SHP77 (cell line): Measurements from ENCODE around the gene IL17RB.

Experiments used
- DNase-seq, 2 experiments: peaks; one replicate each; lab custom pipeline; 2025; lab: John Stamatoyannopoulos, UW

The IL17RB gene

DNA sequence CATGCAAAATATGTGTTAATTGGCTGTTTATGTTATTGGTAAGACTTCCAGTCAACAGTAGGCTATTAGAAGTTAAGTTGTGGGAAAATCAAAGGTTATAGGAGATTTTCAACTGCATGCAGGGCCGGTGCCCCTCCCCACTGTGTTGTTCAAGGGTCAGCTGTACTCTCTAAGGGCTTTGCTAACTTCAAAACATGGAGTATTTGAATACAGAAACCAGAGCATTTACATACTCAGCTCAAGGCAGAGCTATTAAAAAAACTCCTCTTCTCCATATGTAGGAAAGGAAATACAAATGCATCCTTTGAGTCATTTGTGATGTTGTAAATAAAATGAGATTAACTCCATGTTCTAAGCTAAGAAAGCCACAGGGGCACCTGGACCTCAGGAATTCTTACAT is 16.8 kb downstream of the IL17RB start:
- DNase-seq, result no peak

DNA sequence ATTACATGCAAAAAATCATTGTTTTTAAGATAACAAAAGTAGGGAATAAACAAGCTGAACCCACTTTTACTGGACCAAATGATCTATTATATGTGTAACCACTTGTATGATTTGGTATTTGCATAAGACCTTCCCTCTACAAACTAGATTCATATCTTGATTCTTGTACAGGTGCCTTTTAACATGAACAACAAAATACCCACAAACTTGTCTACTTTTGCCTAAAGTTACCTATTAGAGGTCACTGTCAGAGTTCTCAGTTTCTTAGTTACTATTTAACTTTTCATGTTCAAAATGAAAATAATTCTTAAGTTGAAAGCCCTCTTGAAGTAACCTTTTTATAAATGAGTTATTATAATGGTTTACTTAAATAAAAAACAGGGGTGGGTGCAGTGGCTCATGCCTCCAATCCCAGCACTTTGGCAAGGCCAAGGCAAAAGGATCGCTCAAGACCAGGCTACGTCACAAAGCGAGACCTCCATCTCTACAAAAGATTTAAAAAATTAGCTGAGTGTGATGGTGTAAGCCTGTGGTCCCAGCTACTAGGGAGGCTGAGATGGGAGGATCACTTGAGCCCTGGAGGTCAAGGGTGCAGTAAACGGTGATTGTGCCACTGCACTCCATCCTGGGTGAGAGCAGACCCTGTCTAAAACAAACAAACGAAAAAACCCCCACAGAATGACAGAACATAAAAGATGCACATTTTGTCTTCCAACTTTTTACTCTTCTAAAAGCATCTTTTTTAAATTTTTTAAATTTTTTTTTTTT is 19.5 kb downstream of the IL17RB start:
- DNase-seq, result no peak

- no peak for DNase-seq
These were observed 34.3 kb downstream of the IL17RB start for GRCh38 chr3:53880396-53881345.

- DNase-seq, result peak; percentile 63 to 78
These were observed 35.6 kb downstream of the IL17RB start, which contains the start of gene ACTR8 for GRCh38 chr3:53881691-53882593. ACTR8 (minus strand) TSS chr3:53882152; CDS start chr3:53882101, 51 bp downstream.

DNA sequence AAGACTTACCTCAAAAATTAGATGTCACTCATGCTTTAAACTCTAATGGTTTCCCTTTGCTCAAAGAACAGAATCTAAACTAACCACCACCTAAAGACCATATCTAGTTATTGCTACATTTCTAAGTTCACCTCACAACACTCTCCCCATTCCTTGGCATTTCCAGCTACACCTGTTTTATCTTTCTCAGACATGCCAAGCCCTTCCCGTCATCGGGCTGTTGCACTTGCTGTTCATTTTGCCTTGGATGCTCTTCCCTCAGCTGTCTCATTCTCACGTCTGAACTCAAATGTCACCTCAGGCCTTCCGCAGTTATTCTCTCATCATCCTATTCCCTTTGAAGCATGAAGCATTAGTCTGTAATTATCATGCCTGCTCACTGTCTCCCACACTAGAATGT is 36.6 kb downstream of the IL17RB start:
- no peak for DNase-seq

- DNase-seq, result no peak
These were observed 38.3 kb downstream of the IL17RB start for GRCh38 chr3:53884623-53885022.

DNA sequence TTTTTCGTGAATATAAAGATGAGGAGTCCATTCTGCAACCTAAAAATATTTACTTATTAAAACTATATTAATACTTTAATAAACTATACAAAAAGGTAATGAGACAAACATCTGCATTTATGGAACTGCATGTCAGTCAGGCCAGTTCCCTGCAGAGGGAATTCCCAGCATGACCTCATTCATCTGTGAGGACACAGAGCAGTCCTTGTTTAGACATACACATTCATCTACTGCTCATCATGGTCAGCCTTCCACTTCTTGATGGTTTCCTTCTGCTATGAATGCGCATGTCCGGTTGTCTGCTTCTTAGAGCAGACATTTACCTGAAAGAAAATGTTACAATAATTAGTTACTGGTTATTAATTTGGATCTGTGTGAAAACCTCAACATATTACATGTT is 38.9 kb downstream of the IL17RB start:
- DNase-seq, result no peak

GRCh38 chr3:53887446-53887845 is 41.1 kb downstream of the IL17RB start:
- DNase-seq, result no peak

DNA sequence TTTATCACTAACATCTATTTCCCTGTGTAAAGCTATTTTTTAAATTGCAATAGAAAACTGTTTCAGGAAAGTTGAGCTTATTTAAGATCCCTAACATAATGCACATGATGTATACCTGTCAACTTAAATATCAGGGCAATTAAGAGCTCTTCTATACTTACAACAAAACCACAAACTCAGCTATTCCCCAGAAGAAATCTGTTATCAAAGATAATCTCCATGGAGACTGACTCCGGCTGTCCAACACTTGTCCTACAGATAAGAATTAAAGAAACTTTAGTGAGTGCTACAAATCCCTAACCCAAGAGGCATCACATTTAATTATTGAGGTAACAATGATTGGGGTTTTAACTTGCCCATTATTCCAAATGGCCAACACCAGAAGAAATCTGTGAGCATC is 41.9 kb downstream of the IL17RB start:
- no peak for DNase-seq

- no peak for DNase-seq
These were observed 44.5 kb downstream of the IL17RB start for GRCh38 chr3:53890726-53891475.

DNA sequence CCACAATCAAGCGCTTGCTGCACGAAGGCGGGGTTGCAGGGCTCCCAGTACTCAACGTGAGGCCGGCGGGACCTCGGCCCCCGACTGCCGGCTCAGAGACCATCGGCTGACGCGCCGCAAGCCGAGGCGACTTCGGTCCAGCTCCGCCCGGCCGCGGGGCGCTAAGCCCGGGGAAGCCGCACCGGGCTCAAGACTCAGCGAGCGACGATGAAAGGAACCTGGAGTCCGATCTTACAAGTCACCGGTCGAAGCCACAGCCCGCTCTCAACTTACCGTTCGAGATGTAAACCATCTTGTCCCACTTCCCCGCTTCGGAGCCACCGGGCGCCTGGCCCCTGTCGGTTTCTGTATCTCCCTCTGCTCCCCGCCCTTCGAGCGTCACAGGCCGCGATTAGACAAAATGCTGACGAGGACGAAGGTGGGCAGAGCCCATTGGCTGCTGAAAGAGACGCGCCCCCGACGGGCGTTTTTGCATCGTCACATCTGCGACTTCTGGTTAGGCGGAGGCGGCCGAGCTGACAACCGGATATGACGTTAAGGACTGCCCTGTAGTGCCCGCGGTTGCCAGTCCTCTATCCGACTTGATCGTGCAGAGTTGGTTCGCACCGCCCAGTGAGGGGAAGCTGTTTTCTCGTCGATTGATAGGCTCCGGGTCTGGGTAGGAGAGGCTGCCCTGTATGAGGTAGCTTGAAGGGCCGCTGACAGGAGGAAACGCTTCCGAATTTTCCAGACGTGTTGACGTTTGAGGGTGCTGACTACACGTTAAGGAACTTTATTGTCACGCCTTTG is 45.3 kb downstream of the IL17RB start, which contains the start of gene SELENOK:
TSS of gene SELENOK (minus strand) at position 363 of the 789 bp plus-strand sequence.
- peak; percentile 99 for DNase-seq

GRCh38 chr3:53892286-53892637 is 45.9 kb downstream of the IL17RB start:
- DNase-seq, result no peak

GRCh38 chr3:53899750-53900149 is 53.4 kb downstream of the IL17RB start:
- DNase-seq, result no peak

DNA sequence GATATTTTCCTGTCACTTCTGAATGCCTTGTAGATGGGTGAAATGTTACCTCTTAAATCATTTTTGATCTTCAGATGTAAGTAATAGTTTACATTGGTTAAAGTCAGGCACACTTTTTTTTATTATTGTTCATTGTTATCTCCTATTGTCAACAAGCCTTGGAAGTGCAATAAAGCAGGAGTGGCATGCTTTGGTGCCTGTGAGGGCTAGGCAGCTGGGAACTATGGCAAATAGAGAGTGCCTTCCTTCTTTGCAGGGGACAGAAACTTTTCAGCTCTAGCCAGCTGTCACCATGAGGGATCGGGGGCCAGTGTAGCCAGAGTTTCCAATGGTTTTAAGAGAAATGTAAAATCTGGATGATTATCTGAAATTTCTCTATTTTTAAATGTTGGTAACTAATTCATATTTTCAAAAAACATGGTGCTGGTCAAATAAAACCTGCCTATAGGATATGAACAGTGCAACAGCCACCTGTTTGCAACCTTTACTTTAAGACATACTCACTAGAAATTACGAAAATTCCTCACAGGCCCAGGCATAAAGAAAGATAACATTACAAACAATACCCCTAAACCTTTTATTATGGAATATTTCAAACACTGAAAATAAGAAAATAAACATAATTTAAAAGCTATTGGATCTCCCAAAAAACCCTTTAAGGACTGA is 54.4 kb downstream of the IL17RB start:
- no peak for DNase-seq

DNA sequence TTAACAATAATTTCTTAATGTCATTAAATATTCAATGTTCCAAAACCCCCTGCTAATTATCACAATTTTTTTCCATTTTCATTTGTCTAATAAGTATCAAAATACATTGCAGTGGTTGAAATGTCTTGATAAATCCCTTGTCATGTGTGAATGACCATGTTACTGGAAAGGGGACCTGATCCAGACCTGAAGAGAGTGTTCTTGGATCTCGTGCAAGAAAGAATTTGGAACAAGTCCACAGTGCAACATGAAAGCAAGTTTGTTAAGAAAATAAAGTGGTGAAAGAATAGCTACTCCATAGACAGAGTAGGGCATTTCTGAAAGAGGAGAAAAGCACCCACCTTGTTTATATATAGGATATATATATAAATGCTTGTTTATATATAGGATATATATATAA is 55.7 kb downstream of the IL17RB start:
- DNase-seq, result no peak

- DNase-seq, result no peak
These were observed 56.3 kb downstream of the IL17RB start for GRCh38 chr3:53902711-53903110.

GRCh38 chr3:53913401-53913800 is 67.0 kb downstream of the IL17RB start:
- DNase-seq, result no peak
